OCI-LY7 (cell line): Measurements from ENCODE around the gene SPTSSA.

Source experiments
- EZH2phosphoT487 ChIP-seq: fragments of 200-600 bp; sonication (generic); IDR thresholded peaks from 2 replicates; pipeline ENCODE4 v1.6.1; 2018; ENCODE audit warnings: low read depth, borderline replicate concordance, mild to moderate bottlenecking, mixed run types, antibody characterized with exemption, low read length, moderate library complexity, mixed read lengths
- TF ChIP-seq, protein P1 (sequence below): fragments of 200-600 bp; sonication (generic); conservative IDR thresholded peaks from 2 replicates; pipeline ENCODE4 v1.5.1; 2014; ENCODE audit warnings: mild to moderate bottlenecking, antibody characterized with exemption, low read length, moderate library complexity, mixed read lengths

GRCh38 chr14:34409721-34410120, 52.3 kb downstream of the SPTSSA start:
- TF ChIP-seq, protein P1, sequence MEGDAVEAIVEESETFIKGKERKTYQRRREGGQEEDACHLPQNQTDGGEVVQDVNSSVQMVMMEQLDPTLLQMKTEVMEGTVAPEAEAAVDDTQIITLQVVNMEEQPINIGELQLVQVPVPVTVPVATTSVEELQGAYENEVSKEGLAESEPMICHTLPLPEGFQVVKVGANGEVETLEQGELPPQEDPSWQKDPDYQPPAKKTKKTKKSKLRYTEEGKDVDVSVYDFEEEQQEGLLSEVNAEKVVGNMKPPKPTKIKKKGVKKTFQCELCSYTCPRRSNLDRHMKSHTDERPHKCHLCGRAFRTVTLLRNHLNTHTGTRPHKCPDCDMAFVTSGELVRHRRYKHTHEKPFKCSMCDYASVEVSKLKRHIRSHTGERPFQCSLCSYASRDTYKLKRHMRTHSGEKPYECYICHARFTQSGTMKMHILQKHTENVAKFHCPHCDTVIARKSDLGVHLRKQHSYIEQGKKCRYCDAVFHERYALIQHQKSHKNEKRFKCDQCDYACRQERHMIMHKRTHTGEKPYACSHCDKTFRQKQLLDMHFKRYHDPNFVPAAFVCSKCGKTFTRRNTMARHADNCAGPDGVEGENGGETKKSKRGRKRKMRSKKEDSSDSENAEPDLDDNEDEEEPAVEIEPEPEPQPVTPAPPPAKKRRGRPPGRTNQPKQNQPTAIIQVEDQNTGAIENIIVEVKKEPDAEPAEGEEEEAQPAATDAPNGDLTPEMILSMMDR, result no peak
- no peak for TF ChIP-seq EZH2phosphoT487
